T1000 (cell line): ENCODE measurements around the gene GGN.
A peak's percentile ranks its signal among the peaks of the same experiment; 100 is the strongest.
"Not testable (repeated sequence)": the region's sequence is repeated elsewhere in the genome, so short reads cannot be mapped to it uniquely, and the experiment has no call there.

Experiments used
- DNase-seq: peaks from one replicate; lab custom pipeline; 2025; ENCODE audit warnings: mixed read lengths; lab: John Stamatoyannopoulos, UW

The GGN gene, protein sequence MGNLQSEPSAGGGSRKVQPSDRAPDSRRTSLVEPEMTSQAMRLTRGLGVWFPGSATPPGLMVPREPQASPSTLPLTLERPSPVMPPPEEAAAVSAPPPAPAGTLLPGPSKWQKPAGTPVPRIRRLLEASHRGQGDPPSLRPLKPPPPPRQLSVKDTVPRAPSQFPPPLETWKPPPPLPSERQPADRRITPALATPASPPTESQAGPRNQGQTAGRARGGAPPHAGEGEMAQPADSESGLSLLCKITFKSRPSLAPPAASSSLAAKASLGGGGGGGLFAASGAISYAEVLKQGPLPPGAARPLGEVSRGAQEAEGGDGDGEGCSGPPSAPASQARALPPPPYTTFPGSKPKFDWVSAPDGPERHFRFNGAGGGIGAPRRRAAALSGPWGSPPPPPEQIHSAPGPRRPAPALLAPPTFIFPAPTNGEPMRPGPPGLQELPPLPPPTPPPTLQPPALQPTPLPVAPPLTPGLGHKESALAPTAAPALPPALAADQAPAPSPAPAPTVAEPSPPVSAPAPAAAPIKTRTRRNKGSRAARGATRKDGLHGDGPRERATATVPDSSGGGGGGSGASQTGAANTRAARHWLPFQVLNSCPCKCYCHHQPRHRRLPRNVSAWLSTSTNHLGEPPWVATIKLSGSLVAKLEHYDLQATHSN

DNA sequence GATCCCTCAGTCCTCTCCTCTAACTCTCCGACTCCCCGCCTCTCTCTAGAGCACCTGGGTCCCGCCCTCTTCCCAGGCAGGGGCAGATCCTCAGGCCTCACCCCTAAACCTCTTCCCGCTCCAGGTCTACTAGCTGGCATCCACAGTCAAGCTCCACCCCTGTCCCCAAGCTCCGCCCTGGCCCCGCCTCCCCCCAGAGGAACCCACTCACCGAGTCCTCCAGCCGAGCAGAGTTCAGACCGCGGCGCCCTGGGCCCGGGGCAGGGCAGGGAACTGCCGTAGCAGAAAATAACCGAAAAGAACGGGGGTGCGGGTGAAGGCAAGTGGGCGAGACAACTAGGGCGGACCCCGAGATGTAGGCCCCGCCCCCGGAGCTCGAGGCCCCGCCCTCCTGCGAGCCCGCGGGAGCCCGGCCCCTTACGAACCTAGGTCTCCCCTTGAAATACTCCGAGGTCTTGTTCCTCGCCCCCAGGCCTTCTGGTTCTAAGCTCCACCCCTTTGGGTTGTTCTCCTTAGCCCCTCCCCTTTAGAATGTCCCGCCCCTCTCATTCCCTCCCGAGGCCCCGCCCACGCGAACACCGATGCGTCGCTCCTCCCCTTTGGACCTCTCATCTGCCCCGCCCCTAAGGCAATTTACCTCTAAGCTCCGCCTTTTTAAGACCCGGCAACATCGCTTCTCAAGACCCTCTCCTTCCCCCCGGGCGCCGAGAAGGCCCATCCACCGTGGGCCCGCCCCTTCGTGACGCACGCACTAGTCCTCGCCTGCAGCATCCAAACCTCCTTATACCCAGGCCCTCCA, at the start of gene GGN:
Gene GGN (minus strand): TSS at position 485 of the 799 bp plus-strand sequence. CDS start 773 bp downstream, outside the sequence.
- DNase-seq: peak; percentile 95

DNA sequence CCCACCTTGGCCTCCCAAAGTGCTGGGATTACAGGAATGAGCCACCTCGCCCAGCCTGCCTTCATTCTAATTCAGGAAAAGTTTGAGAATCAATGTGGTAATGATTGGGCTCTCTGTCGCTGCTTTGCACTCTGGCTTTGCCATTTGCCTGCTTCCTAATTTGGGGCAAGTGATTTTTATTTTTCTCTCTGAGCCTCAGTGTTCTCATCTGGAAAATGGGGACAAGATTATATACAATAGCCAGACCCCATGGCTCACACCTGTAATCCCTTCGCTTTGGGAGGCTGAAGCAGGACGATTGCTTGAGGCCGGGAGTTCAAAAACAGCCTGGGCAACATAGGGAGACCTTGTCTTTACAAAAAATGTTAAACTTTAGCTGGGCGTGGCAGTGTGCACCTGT, 49.5 kb upstream of the GGN start:
- DNase-seq: no peak

DNA sequence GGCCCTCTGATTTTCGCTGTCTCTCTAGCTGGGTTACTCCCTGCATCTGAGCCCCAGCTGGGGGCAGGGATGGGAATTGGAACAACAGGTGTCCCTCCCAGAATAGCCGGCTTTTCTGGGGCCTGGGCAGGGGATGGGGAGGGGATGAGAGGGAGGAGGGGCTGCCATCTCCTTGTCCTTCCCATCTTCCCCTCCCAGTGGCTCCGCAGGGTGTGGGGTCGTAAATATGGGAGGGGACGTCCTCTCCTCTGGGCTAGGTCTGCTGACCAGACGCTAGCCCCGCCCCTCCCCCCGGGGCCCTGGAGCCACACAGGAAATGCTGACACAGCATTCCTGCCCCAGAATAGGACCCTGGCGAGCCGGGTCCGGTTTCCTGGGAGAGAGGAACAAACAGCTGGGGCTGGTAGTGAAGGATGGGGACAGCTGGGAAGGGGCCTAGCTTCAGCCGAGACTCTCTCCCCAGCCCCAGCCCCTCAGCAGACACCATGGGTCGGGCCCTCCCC, 46.8 kb upstream of the GGN start:
- DNase-seq: no peak

DNA sequence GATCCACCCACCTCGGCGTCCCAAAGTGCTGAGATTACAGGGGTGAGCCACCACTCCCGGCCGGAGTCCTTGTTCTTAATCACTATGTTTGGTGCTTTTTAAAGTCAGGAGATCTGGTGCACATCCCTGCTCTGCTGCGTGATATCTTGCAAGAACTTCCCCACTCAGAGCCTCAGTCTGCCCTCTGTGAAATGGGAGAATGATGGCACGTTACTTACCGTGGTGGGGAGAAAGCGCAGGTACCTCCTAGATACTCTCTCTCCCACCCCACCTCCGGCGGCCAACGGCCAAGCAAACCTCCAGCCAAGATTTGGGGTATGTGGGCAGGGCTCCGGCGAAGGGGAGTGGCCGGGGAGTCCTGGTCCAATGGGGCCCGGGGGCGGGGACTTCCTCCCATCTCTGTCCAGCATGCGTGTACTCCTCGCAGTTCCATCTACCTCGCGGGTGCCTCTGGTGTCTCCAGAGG, 45.5 kb upstream of the GGN start, which contains the start of gene RYR1:
Gene RYR1 (plus strand): TSS at position 424 of the 466 bp plus-strand sequence. CDS start 139 bp downstream, outside the sequence.
- no peak for DNase-seq

DNA sequence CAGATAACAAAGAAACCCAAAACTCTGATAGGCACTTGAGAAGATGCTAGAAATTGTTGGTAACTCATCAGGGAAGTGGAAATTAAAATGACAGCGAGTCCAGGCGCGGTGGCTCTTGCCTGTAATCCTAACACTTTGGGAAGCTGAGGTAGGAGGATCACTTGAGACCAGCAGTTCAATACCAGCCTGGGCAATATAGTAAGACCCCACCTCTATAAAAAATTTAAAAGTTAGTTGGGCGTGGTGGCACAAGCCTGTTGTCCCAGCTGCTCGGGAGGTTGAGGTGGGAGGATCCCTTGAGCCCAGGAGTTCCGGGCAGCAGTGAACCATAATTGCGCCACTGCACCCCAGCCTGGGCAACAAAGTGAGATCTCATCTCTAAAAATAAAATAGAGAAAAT, 43.1 kb upstream of the GGN start:
- DNase-seq: no peak

DNA sequence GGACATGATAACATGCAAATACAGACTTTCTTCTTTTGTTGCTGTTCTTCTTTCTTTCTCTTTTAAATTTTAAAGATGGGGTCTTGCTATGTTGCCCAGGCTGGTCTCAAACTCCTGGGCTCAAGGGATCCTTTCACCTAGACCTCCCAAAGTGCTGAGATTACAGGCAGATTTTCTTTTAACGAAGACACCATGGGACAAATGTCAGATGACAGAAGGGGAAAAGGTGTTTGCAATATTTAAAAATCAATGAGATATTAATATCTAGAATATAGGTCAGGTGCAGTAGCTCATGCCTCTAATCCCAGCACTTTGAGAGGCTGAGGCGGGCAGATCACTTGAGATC, 42.0 kb upstream of the GGN start:
- DNase-seq: no peak

DNA sequence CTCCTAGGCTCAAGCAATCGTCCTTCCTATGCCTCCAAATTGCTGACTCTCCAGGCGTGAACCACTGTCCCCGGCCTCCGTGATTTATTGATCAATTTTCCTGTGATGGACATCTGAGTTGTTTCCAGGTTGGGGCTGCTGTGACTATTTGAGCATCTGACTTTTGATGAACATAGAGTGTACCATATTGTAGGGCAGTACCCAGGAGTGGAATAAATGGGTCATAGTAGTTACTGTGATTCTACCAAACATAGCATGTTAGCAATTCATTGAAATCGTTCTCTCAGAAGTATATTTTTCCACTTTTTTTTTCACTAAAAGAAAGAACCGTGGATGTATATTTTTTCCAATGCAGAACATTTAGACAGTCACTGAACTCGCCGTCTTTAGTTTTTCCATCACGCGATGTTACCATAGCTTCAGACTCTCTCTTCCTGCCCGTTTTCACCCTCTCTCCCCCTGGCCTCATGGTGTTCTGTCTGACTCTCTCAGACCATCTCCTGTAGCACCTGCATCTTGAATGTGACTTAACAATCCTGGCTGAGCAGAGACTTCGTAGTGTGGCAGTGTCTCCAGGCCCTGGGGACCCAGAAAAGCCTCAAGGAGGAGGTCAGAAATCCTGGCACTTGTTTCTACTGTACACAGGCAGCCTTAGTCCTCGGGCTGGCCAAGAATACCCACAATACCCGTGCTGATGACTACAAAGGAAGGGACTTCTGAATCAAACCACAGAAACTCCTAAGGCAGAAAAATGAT, 41.4 kb upstream of the GGN start:
- DNase-seq: no peak

DNA sequence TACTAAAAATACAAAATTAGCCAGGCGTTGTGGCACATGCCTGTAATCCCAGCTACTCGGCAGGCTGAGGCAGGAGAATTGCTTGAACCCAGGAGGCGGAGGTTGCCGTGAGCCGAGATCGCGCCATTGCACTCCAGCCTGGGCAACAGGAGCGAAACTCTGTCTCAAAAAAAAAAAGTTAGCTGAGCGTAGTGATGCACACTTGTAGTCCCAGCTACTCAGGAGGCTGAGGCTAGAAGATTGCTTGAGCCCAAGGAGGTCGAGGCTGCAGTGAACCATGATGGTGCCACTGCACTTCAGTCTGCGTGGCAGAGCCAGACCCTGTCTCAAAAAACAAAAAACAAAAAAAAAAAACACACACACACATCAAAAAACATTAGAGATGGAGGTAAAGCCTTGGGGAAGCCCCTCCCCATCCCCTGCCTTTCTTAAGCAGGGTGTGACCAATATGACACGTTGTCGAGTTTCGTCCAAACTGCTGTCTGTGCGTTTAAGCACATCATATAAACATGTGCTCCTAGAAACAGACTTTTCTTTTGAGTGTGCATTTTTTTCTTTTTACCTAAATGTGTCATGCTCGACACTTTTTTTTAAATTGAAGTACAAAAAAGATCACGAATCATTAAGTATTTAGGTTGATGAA, 39.3 kb upstream of the GGN start:
- DNase-seq: not testable (repeated sequence)

DNA sequence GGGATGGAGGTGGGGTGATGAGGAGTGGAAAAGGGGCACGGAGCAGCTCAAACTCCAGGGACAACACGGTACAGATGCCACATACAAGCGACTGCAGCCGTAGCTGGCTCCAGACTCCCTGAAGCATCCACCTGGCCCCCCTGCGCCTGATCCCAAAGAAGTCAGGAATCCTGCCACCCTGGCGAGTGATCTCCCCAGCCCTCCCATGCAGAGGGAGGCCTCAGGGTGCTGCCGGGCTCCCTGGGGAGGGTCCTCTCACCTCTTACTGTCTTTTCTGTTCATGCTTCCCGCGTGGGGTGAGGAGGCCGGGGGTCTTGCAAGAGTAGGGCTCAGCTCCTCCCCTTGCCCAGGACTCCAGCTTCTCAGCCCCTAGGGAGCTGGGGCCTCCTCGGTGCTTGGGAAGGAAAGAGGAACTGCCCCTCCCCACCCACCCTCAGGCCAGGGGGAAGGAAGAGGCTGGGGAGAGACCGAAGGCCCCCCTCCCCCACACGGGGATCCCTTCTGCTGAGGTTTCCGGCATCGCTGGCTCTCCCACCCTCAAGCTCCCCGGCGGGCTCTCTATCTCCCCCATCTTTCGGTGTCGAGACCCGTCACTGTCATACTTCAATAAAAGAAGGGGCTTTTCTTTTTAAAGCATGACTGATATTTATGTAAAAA, 38.1 kb upstream of the GGN start, which contains the start of gene RASGRP4:
Gene RASGRP4 (minus strand): TSS at position 410 of the 657 bp plus-strand sequence. CDS start 128 bp downstream, at position 282.
- DNase-seq: no peak

DNA sequence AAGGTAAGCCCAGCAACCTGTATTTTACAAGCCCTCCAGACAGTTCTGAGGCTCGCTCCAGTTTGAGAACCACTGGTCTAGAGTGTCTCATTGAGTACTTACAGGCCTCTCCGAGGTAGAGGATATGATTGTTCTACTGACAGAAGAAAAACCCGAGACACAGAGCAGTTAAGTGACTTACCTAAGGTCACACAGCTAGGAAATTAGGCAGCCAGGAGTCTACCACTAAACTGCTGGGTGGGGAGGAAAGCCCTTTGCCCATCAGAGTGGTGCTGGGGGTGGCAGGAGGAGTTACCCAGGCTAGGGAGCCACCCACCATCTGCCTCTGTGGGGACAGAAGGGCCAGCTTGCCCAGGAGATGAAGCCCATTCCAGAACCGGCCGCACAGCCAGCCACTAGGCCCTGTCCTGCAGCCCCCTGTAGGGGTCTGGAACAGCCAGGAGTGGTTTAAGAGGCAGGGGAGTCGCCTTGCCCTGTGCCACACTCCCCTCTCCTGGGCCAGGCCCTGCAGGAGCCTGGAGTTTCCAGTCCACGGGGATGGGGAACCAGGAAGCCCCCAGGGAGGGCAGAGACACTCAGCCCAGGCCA, 37.5 kb upstream of the GGN start:
- DNase-seq: no peak

DNA sequence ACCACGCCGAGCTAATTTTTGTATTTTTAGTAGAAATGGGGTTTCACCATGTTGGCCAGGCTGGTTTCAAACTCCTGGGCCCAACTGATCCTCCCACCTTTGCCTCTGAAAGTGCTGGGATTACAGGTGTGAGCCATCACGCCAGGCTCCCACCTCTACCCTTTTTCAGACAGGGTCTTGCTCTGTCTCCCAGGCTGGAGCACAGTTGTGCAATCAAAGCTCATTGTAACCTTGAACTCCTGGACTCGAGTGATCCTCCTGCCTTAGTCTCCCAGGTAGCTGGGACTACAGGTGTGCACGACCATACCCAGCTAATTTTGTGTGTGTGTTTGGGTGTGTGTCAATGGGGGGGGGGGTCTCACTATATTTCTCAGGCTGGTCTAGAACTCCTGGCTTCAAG, 36.4 kb upstream of the GGN start:
- no peak for DNase-seq

DNA sequence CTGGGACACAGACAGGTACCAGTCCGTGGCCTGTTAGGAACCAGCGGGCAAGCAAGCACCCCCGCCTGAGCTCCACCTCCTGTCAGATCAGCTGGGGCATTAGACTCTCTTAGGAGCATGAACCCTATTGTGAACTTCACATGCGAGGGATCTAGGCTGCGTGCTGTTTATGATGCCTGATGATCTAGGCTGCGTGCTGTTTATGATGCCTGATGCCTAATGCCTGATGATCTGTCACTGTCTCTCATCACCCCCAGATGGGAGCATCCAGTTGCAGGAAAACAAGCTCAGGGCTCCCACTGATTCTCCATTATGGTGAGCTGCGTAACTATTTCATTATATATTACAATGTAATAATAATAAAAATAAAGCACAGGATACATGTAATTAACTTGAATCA, 34.6 kb upstream of the GGN start:
- no peak for DNase-seq

DNA sequence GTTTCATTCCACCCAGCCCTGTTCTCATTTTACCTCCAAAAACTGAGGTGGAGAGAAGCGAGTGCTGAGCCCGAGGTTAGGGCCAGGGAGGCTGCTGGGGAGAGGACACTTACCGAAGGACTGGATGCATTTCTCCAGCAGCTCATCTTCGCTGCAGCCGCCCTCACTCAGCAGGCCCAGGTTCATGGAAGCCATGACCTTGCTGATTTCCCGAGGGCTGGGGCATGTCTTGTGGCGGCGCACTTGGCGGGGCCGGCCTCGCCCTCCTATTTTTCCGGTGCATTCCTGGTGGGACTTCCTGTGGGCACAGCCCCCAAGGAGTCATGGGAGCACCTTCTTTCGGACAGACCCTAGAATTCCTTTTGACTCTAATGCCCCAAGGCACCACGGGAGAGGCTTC, 34.0 kb upstream of the GGN start:
- DNase-seq: no peak

DNA sequence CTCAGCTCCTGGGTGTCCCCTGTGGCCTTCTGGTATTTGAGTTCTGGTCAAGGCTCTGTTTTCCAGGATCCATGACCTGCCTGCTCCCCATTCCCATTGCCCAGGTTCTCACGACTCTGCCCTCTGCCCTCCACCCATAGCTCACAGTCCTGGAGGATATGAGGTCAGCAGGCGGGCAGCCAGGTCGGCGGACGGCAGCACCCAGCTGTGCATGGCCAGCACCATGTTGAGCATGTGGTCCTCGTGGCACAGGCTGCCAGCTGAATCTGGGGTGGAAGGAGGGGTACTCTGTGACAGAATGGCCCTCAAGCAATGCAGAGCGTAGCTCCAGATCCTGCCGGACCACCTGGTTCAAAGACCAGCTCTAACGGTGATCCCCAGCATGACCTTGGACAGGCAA, 33.1 kb upstream of the GGN start:
- no peak for DNase-seq

DNA sequence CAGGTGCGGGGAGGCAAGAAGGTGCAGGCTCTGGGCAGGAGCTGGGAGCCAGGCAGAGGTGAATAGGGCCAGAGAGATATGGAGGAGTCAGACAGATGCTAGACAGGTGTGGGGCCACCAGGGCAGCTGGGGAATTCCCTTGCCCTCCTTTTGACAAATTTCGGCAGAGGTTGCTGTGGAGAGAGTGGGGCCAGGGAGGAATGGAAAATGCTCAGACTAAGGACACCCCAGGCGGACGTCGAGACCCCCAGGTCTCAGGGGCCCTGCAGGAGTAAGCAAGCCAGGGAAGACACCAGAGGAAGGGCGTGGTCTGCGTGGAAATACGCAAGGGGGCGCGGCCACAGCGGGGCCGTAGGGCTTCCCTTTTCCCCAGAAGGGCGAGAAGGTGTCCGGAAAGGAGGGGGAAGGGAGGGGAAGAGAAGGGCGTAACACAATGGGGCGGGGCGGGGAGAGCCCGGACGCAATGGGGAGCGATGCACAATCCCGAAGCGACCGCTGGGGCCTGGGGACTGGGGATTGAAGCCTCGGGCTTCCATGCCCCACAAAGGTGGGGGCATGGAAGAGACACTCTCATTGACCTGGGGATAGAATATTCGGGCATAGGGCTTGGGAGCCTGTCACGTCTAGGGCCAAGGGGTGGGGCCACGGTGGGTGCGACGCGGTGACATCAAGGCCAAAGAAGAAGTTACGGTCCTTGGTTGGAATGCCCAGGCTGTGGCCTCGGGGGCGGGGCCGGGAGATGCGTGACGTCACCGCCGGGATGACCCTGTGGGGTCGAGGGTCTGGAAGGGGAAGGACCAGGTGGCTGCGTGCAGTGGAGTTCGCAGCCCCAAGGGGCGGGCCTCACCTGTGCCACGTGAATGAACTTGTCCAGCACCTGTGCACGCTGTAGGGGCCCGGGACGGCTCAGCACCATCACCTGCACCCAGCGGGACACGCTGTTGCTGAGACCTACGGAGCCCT, 30.0 kb upstream of the GGN start:
- DNase-seq: no peak

DNA sequence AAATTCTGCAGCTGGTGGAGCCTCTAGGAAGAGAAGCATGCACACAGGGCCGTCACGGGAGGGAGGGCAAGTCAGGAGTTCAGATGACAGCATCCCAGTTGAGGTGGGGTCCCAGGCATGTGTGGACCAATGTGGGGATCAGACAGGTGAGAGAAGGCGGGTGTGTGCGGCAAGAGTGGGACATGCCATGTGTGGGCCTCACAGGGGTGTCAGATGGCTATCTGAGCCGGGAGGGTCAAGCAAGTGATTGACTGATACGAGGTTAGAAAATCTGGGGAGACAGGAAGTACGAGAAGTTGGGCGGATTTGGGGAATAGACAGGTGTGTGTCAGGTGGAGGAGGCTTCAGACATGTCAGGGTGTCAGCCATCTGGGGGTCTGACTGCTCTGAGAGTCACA, 29.3 kb upstream of the GGN start:
- no peak for DNase-seq

DNA sequence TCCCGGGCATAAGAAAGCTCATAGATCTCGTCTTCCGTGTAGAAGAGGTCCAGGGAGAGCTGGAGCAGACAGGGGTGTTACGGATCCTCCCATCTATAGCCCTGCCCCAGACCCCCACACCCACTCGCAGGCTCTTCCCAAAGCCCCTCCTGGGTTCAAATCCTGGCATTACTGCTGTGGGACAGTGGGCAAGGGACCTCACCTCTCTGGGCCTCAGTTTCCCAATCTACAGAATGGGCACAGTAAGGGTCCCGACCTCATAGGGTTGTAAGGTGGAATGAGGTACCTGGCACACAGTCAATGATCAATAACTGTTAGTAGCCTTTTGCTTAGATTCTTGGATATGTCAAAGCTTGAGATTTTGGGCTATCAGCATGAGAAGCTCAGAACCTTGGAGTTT, 25.6 kb upstream of the GGN start:
- DNase-seq: no peak

DNA sequence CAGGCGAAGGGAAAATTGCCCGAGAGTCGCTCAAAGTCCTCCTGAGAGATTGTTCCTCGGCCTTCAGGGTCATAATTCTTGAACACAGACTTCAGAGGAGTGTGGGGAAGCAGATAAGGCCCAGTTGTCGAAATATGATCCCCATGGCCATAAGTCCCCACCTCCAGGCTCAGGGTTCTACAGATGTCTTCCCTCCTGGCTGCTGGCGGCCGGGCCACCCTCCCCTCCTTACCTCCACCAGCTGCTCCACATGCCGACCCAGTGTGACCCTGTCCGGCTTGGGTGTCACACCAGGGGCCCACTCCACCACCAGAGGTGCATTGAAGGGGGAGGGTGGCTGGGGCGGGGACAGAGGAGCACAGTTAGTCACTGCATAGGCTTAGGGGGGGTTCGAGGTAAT, 25.1 kb upstream of the GGN start:
- no peak for DNase-seq

DNA sequence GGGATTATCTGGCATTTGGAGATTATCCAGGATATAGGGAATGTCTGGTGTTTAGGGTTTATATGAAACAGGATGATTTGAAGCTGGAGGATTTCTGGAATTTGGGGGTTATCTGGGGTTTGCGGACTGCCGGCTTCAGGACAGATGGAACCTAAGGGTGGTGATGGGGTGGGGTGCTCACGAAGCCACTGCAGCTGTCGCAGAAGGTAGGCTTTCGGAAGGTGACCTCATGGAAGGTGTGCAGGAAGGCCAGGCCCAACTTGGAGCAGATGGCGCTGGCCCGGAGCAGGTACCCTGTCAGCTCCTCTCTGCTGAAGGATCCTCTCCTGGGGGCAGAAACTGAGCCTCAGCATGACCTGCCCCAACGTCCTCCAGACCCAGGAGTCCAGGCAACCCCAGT, 24.7 kb upstream of the GGN start:
- no peak for DNase-seq
